Hematopoietic multipotent progenitor cell treated with erythropoietin and hydrocortisone succinate and interleukin-3 and kit ligand, for 15 days (in vitro differentiated cells): ENCODE measurements around the gene HDLBP.
"Not testable (repeated sequence)": the region's sequence is repeated elsewhere in the genome, so short reads cannot be mapped to it uniquely, and the experiment has no call there.

Experiments
- DNase-seq: peaks from one replicate; pipeline ENCODE4 v3.0.0-alpha.2; 2015; ENCODE audit warnings: low spot score

Gene HDLBP

DNA sequence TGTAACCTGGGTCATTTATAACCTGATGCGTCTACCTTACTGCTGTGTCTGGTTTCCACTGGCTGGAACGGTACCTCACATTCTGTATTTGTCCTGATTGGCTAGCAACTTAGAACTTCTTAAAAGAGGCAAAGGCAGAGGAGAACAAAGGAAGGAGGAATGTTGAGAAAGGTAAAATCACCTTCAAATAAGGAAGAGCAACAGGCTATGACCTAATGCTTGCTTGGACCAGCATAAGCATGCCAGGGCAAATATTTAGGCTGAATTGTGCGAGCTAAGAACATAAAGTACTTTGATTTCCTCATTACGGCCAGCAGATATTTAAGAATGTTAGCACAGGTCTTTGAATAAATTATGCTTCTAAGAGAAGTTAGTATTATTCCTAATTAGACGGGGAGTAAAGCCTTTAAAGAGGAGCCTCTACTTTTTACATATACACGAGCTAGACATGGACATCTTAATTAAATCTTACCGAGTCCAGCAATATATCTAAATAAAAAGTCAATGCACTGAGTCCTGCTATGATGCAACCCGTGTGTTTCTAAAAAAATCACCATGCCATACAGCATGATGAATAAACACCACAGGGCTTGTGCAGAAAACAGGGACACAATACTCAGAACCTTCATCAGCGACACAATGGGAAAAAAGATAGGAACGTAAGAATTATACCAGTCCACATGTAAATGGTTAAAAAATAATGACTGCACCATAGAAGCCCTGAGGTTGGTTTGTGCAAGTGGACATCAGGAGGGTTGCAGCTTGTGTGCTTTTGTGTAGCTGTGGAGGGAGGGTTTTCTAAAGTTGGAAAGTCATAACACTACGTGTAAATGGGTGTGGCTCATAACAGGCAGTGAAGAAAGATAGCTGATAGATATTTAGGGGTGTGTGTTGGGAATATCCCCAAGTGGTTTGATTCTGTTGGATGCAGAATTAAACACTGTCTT is 14.5 kb upstream of the HDLBP start:
- DNase-seq, result no peak

- no peak for DNase-seq
These were observed 9.8 kb upstream of the HDLBP start for GRCh38 chr2:241325257-241325656.

- DNase-seq, result no peak
These were observed 9.3 kb upstream of the HDLBP start for GRCh38 chr2:241324775-241325174.

DNA sequence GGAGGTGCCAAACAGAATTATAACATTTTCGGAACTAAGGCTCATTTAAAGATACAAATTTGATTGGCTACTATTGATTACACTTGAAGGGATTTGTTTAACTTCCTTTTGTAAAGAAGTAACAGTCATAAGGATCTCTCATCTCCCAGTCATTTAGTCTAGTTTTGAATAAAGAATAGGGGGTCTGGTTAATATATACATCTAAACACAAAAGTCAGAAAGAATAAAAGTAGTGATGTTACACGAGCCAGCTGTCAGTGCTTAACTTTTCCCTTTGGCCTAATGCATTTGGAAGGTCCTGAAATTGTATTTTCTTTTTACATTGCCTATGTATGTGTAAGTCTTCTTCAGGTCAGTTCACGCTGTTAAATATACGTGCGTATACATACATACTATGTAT is 8.3 kb upstream of the HDLBP start:
- no peak for DNase-seq

- DNase-seq, result no peak
These were observed 6.4 kb upstream of the HDLBP start for GRCh38 chr2:241321886-241322285.

DNA sequence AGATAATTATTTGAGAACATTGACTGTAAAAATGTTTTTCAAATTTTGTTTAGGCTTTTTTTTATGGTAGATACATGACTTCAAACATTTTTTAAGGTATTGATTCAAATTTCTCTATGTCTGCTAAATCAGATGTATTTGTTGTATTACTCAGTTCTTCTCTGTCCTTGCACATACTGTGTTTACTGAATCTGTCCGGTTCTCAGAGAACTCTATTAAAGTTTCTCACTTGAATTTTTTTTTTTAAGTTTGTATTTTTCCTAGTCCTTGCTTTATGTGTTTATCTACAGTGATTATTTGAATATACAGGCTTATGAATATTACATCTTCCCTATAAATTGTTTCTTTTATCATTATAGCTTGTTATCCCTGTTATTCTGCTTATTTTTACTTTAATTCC is 5.6 kb upstream of the HDLBP start:
- no peak for DNase-seq

- no peak for DNase-seq
These were observed 4.9 kb upstream of the HDLBP start for GRCh38 chr2:241320394-241320793.

DNA sequence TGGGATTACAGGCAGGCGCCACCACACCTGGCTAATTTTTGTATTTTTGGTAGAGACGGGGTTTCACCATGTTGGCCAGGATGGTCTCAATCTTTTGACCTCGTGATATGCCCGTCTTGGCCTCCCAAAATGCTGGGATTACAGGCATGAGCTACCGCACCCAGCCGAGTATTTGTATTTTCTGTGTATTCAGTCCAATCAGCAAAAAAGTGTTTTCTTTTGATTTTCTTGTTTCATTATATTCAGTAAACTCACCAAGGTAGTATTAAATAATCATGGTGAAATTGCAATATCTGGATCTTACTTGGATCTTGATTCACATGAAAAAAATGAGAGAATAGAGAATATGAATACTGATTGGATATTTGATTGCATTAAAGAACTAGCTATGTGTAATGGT is 3.4 kb upstream of the HDLBP start:
- DNase-seq, result not testable (repeated sequence)

GRCh38 chr2:241317391-241317790 is 1.9 kb upstream of the HDLBP start:
- DNase-seq, result no peak

GRCh38 chr2:241316825-241317224 is 1.4 kb upstream of the HDLBP start:
- no peak for DNase-seq

DNA sequence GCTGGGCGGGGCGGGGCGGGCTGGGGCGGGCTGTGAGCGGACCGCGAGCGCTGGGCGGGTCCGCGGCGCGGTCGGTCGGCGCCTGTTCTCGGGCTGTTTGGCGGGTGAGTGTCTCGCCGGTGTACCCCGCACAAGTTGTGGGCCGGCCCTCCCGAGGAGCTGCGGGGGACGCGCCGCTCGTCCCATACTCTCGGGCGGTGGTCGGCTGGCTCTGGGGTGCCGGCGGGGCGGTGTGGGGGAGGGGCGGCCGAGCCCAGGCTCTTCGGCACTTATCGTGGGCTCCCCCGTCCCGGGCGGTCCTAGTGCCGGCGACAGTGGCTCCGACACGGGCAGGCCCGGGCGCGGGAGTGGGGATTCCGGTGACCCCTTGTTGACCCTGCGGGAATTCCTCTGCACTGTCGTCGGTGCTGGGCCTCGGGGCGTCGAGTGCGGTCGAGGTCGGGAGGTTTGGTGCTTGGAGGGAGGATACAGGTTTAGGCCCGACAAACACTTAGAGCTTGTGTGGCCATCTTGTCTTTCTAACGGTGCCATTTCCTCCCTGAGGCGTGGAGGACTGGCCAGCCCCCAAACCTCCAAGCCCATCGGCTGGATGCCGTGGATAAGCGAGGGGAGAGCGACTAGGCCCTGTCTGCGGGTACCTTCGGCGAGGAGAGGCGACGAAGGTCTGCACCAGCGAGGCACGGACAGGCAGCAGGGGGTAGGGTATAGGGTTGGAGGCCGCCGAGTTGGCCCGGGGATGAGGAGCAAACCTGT is 583 bp upstream of the HDLBP start, which contains the start of gene SEPTIN2:
SEPTIN2 (plus strand) TSS at position 47 of the 753 bp plus-strand sequence. CDS start 8,308 bp downstream, outside the sequence.
- no peak for DNase-seq

- no peak for DNase-seq
These were observed 1.0 kb downstream of the HDLBP start for GRCh38 chr2:241314226-241315092.

DNA sequence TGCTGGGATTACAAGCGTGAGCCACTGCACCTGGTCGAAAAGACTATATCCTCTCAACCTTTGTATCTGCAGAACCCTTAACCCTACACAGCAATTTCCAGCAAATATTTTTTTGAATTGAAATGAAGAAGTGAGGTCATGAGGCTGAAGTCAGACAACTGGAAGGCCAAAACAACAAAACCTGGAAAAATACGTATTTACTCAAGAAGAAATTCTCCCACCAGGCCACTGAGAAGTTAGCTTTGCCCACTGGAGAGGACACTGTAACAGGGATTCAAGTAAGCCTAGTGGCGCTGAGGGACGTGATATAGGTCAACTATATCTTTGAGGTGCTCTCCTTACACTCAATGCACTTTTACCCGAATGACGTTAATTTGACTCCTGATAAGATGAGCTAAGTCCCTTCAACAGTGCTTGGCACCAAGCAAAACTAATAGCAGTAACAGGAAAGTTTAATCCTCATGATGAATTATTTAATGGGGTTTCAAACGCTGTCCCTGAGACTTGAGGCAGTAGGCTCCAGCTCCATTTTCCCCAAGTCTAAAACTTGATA is 1.9 kb downstream of the HDLBP start:
- DNase-seq, result no peak

- DNase-seq, result no peak
These were observed 3.4 kb downstream of the HDLBP start for GRCh38 chr2:241312082-241312481.

- DNase-seq, result no peak
These were observed 4.4 kb downstream of the HDLBP start for GRCh38 chr2:241310917-241311566.

- DNase-seq, result no peak
These were observed 5.8 kb downstream of the HDLBP start for GRCh38 chr2:241309684-241310117.

DNA sequence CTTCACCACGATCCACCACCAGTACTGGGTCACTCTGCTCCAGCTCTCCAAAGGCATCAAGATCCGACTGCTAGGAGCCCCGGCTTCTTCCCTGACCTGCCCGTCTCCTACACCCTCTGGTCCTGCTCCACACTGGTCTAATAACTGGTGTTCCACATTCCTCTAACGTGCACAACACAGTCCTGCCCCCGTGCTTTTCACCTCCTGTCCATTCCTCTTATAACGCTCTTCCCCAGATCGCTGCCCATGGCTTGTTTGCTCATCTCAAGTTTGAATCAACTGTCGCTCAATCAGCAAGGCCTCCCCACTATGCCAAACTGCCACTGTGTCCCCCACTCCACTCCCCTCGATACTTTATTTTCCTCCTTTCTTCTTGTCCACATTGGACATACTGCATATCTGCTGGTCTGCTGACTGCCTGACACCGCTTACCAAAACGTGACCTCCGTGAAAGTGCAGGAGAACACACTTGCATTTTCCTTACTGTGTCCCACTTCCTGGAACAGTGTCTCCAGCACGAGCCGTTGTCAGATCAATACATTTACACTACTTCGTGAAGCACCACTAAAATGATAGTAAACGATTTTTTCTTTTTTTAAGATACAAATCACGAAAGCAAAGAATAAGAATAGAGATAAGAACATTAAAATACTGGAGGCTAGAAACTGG is 6.5 kb downstream of the HDLBP start:
- no peak for DNase-seq

GRCh38 chr2:241308267-241308666 is 7.2 kb downstream of the HDLBP start:
- no peak for DNase-seq

DNA sequence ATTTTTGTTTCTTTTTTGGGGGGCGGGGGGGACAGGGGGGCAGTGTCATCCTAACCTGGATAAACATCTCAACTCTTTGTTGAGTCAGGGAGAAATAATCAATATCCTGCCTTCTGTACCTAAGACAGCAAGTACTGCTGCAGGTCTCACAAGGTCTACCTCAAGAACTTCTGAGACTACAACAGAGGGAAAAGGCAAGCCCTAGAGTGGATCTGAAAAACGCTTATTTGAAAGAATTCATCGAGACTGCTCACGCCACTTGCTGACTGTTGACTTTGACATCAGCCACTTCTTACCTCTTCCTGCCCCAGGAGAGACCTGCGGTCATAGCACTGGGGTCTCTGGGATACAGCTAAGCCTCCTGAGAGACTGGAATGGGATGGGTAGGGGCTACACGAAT is 8.4 kb downstream of the HDLBP start:
- DNase-seq, result no peak

DNA sequence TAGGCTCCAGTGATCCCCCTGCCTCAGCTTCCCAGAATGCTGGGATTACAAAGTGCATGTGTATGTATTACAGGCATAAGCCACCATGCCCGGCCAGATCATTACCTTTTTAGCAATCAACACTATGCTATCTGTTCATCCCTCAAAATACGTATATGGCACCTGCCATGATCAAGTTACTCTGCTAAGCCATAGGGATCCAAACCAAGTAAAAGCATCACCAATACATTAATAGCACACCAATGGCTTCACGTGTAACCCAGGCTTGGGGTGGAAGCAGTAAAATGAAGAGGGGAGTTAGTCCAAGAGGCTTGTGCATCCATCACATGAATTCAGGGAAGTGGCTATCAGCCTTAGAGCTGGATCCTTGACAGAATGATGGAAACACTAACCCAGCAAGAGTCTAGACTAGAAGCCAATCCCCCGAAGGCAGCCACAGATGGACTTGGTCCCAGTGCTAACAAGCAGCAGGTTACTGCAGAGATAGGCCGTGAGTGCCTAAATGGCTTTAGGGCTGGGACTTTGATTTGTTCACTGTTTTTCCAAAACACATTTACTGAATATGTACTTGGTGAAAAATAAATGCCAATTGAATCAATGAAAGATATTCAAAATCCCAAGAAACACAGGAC is 11.3 kb downstream of the HDLBP start:
- DNase-seq, result no peak
